Muscle layer of duodenum (tissue), 2 donors: ENCODE measurements around the gene ANXA11.

Source experiments
- H3K27ac ChIP-seq: one replicate; pipeline ENCODE4 v1.7.0; 2013; ENCODE audit warnings: mild to moderate bottlenecking, low read length
- H3K27me3 ChIP-seq: one replicate; pipeline ENCODE4 v1.7.0; 2013; ENCODE audit warnings: low read depth, mild to moderate bottlenecking, control low read depth, low read length
- H3K36me3 ChIP-seq, 2 donors: one replicate each; pipeline ENCODE4 v1.7.0; 2013; ENCODE audit warnings: low read length in 2 of 2, control low read depth in 1 of 2, mild to moderate bottlenecking in 1 of 2; ENCODE audit not compliant: insufficient read depth in 2 of 2, control insufficient read depth in 1 of 2
- H3K4me1 ChIP-seq, 2 donors: one replicate each; pipeline ENCODE4 v1.7.0; 2013; ENCODE audit warnings: low read length in 2 of 2, mild to moderate bottlenecking in 2 of 2, control low read depth in 1 of 2, moderate library complexity in 1 of 2; ENCODE audit not compliant: insufficient read depth in 2 of 2, control insufficient read depth in 1 of 2
- H3K4me3 ChIP-seq, 2 donors: one replicate each; pipeline ENCODE4 v1.7.0; 2013; ENCODE audit warnings: low read length in 2 of 2, low read depth in 1 of 2, mild to moderate bottlenecking in 1 of 2
- H3K9me3 ChIP-seq, 2 donors: one replicate each; pipeline ENCODE4 v1.7.0; 2013; ENCODE audit warnings: low read length in 2 of 2, control low read depth in 1 of 2, mild to moderate bottlenecking in 1 of 2; ENCODE audit not compliant: control insufficient read depth in 1 of 2
- donor health status: healthy.

The ANXA11 gene

DNA sequence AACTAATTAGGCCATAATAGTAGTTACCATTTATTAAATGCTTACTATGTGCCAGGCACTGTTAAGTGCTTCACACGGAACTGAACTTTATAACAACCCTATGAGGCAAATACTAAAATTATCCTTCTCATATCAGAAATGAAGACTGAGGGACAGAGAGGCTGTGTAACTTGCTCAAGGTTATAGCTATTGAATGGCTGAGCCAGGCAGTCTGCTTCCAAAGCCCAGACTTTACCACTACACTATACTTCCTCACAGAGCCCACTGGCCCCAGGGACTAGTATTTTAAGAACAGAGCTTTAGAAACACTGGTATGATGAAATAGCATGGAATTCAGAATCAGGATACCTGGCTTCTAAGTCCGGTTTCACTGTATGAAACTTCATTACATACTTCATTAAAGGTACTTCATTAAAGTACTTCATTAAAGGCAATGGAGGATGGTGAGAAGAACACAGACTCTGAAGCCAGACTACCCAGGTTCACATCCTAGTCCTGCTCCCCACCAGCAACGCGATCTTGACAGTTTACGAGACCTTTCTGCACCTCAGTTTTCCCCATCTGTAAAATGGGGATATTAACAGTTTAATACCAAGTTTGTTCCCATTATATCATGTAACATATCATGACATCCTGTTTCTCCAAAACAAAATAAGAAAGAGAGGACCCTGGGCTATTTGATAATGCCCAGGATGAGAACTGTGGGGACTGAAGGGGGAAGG is 19.6 kb downstream of the ANXA11 start:
- peaks cover 20 to 63% of the 10 kb centered on the region in 2 donors for H3K4me1 ChIP-seq
- no peak overlapping the region for H3K27ac ChIP-seq

DNA sequence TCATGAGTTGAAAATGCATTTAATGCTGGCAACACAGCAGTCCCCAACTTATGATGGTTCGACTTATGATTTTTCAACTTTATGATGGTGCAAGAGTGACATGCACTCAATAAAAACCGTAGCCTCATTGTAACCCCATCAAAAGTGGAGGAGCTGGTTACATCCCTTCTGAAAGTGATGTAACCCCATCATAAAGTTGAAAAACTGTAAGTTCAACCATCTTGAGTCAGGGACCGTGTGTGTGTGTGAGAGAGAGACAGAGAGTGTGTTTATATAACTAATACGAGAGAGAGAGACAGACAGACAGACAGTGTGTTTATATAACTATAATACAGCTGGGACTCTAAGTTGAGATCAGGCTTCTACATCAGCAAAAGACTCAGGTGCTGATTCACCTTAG is 21.0 kb downstream of the ANXA11 start:
- Histone ChIP-seq H3K4me1 (peaks cover 20 to 55% of the 10 kb centered on the region in 2 donors), H3K27me3 (no peaks in the 10 kb centered on the region), H3K36me3 (peaks cover 0 to 10% of the 10 kb centered on the region in 2 donors), H3K4me3 (no peak overlapping the region), H3K27ac (no peak overlapping the region), H3K9me3 (no peaks in the 10 kb centered on the region)

More for the DNA sequence above, 19.6 kb downstream of the ANXA11 start:
- H3K9me3 ChIP-seq = no peaks in the 10 kb centered on the region
- peaks cover 0 to 10% of the 10 kb centered on the region in 2 donors for H3K36me3 ChIP-seq
- no peaks in the 10 kb centered on the region for H3K27me3 ChIP-seq
- H3K4me3 ChIP-seq = no peak overlapping the region

DNA sequence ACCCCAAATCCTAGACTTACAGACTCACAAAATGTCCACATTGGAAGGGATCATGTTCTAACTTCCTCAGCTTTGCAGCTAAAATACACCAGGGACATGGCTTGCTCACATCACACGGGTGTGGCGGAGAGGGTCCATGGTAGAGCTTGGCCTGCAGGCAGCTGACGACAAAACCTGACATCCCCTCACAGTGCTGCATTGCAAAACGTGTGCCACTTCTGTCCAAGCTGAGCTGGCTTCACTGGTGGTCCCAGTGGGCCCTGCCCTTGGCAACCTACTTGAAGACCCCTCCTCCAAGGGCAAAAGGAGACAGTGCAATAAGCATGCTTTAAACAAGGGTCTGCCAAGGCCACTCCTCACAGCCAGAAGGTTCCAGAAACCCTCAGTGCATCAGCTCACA is 21.9 kb downstream of the ANXA11 start:
- H3K4me3 ChIP-seq = no peak overlapping the region
- peaks cover 0 to 10% of the 10 kb centered on the region in 2 donors for H3K36me3 ChIP-seq
- no peaks in the 10 kb centered on the region for H3K9me3 ChIP-seq
- H3K4me1 ChIP-seq = peaks cover 15 to 55% of the 10 kb centered on the region in 2 donors
- no peaks in the 10 kb centered on the region for H3K27me3 ChIP-seq
- H3K27ac ChIP-seq = no peak overlapping the region

DNA sequence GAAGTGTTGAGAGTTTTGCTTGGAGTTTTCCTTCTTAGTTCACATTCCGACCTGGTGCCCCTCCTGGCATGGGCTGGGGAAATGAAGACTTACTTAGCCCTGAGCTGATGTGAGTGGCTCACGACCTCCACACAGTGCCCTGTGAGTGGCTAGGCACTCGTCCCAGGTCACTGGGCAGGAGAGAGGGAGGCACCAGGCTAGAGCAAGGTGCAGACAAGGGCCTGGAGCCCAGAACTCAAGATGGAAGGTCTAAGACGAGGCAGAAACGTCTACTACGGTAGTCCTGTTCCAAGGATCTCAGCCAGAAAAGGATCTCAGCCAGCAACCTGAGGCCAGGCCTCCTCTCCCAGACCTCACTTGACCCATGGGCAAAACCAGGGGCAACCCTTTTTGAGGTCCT is 22.4 kb downstream of the ANXA11 start:
- Histone ChIP-seq H3K36me3 (peaks cover 0 to 10% of the 10 kb centered on the region in 2 donors), H3K9me3 (no peaks in the 10 kb centered on the region), H3K27ac (no peak overlapping the region), H3K4me1 (peaks cover 14 to 56% of the 10 kb centered on the region in 2 donors), H3K27me3 (no peaks in the 10 kb centered on the region), H3K4me3 (no peak overlapping the region)

DNA sequence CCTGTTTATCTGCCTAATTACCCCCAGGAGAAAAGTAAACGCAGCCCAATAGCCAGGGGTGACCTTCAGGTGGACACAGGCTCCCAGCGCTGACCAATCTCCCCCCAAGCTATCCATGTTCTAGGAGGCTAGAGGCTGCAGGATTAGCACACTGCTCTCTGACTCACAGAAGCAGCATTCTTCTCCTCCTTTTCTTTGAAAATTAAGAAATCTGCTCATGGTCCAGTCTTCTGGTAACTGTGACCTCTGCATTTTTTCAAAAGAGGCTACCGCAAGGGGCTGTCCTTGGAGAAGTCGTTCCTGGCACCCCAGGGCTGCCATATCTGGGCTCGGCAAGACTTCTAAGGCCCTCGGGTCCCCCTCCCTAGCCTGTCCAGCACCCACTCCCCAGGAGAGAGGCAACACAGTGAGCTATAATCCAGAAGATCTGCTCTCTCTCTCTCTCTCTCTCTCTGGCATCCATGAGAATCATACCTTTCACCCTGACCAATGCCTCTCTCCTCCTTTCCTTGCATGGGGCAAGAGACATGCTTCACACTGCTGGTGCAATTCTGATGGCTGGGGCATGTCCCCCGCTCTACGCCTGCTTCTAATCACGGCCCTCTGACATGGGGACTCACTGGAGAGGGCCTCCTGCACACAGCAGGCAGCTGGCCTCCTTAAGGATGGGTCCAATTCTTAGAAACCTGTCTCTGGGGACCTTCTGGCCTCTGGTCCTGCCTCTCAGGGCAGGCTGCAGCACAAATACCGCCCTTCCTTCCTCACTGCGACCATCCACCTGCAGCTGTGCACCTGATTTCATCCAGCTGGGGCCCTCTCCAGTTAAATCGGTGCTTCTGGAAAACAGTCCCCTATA is 27.3 kb downstream of the ANXA11 start:
- H3K4me1 ChIP-seq = peaks cover 4 to 32% of the 10 kb centered on the region in 2 donors
- peaks cover 0 to 1% of the 10 kb centered on the region in 2 donors for H3K36me3 ChIP-seq
- no peak overlapping the region for H3K4me3 ChIP-seq
- H3K27ac ChIP-seq = no peak overlapping the region
- no peaks in the 10 kb centered on the region for H3K27me3 ChIP-seq
- H3K9me3 ChIP-seq = no peaks in the 10 kb centered on the region

DNA sequence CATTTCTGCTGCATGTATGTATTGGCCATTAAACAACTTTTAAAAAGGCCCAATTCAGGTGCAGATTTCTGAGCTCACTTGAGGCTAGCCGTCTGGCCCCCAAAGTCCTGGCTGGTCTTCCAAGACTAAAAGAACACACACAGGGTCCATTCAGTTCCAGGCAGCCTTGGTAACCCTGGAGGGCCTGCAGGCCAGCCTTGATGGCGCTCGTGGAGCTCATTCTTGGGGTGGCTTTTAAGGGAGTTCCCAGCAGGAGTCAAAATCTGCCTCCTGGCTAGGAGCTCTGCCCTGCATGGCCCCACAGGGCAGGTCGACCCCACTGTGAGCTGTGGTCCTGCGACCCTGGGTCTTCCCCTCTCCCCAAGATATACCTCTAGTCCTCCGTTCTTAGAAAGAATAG is 28.8 kb downstream of the ANXA11 start:
- H3K27ac ChIP-seq = no peak overlapping the region
- H3K36me3 ChIP-seq = peaks cover 6 to 10% of the 10 kb centered on the region in 2 donors
- peaks cover 6 to 34% of the 10 kb centered on the region in 2 donors for H3K4me1 ChIP-seq

DNA sequence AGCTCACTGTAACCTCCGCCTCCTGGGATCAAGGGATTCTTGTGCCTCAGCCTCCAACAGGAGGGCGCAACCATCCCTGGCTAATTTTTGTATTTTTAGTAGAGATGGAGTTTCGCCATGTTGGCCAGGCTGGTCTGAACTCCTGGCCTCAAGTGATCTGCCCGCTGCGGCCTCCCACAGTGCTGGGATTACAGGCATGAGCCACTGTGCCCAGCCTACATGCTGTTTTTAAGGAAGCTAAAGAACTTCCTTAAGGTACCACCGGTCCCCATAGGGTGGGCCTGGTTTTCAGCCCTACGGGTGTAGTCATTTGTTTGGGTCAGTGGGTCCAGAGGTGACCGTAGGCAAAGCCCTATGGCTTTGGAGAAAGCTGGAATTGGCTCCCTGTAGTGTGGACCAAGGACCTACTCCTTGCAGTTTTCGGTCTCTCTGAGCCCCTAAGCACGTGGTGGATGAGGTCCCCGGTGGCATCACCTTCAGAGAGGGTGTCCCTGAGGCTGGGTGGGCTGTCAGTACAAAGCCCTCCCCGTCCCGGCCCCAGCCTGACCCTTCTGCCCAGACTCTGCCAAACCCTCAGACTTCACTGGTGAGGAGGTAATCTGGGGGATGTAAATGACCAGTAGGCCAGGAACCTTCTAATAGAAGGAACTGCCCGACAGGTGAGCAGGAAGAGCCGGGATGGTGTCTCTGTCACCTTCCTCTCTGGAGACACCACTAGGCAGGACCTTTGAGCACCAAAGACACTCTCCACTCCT is 30.5 kb downstream of the ANXA11 start:
- H3K4me1 ChIP-seq = peaks cover 6 to 34% of the 10 kb centered on the region in 2 donors
- H3K9me3 ChIP-seq = no peaks in the 10 kb centered on the region
- no peak overlapping the region for H3K4me3 ChIP-seq
- no peak overlapping the region for H3K27ac ChIP-seq
- H3K36me3 ChIP-seq = peaks cover 6 to 23% of the 10 kb centered on the region in 2 donors
- H3K27me3 ChIP-seq = no peaks in the 10 kb centered on the region

More for the DNA sequence above, 28.8 kb downstream of the ANXA11 start:
- Histone ChIP-seq H3K4me3 (no peak overlapping the region), H3K9me3 (no peaks in the 10 kb centered on the region), H3K27me3 (no peaks in the 10 kb centered on the region)

DNA sequence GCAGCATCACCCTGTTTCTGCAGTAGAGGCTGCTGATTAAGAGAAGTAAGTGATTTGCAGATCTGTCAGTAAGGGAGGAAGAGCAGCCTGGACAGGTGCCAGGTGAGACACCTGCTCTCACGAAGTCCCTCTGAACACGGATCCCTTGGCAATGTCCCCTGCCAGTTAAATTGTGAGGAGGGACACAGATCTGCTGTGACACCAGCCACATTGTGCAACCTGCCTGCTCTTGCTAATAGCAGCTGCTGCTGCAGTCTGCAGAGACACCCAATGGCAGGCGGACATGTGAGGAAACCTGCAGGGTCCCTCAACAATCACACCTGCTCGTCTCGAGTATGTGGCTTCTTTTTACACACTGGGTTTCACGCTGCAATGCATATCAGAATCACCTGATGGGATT is 31.9 kb downstream of the ANXA11 start:
- Histone ChIP-seq H3K36me3 (peaks cover 6 to 23% of the 10 kb centered on the region in 2 donors), H3K4me1 (peaks cover 6 to 35% of the 10 kb centered on the region in 2 donors), H3K4me3 (no peak overlapping the region), H3K27me3 (no peaks in the 10 kb centered on the region), H3K9me3 (no peaks in the 10 kb centered on the region), H3K27ac (no peak overlapping the region)

DNA sequence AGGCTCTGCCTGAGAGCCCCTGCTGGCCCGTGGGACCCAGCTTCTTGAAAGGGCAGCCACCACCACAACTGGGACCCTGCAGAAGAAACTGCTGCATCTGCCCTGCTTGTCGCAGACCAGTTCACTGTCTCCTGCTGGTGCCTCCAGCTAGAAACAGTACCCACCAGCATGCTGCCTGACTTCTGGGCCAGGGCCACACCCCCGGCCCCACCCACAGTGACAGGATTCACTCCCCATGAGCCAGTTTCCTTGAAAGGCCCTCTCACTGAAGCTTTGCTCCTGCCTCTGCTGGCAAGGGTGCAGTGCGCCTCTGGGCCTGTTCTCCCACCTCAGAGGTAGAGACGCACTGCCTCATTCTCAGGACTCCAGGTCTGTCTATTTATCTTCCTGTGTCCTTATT is 32.4 kb downstream of the ANXA11 start:
- H3K36me3 ChIP-seq = peaks cover 6 to 23% of the 10 kb centered on the region in 2 donors

DNA sequence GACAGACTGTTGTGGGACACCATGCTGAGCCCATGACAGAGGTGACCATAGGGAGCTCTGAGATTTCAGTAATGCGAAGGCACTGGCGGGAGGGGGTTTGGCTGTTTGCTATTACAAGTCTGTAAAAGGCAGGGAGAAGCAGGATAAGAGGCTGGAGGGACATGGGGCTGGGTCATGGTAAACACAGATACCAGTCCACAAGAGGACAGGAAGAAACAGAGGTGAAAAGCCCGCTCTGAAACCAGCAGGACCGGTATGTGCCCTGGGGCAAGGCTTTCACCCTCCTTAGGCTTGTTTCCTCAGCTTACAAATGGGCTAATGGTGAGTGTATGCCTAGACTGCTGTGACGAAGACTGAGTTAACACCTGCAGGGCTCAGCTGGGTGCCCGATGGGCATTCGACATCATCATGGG is 34.1 kb downstream of the ANXA11 start:
- Histone ChIP-seq H3K36me3 (peaks cover 6 to 32% of the 10 kb centered on the region in 2 donors), H3K4me3 (no peak overlapping the region), H3K27me3 (no peaks in the 10 kb centered on the region), H3K4me1 (peaks cover 6 to 26% of the 10 kb centered on the region in 2 donors), H3K27ac (no peak overlapping the region), H3K9me3 (no peaks in the 10 kb centered on the region)

More for the DNA sequence above, 32.4 kb downstream of the ANXA11 start:
- Histone ChIP-seq H3K4me3 (no peak overlapping the region), H3K27me3 (no peaks in the 10 kb centered on the region), H3K4me1 (peaks cover 6 to 35% of the 10 kb centered on the region in 2 donors), H3K27ac (no peak overlapping the region), H3K9me3 (no peaks in the 10 kb centered on the region)

DNA sequence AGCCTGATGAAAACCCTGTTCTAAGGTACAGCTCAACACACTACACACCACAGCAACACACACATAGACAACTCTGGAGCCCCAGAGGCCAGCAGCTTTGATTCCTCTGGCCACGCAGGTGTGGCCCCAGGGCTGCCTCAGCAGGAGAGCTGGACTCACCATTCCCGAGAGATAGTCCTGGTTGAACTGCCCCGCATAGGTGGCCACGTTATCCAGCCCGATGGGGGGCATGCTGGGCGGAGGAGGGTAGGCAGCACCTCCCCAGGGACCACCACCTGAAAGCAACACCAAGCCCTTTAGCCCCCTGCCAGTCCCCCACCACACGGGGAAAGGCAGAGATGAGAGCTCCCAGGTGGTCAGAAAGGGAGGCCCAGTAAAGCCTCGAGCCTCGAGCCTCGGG is 34.7 kb downstream of the ANXA11 start:
- Histone ChIP-seq H3K4me3 (no peak overlapping the region), H3K36me3 (peaks cover 8 to 38% of the 10 kb centered on the region in 2 donors), H3K27me3 (no peaks in the 10 kb centered on the region), H3K27ac (no peak overlapping the region), H3K4me1 (peaks cover 6 to 22% of the 10 kb centered on the region in 2 donors), H3K9me3 (no peaks in the 10 kb centered on the region)
